Measurements from ENCODE around the gene MLLT3.
"Not testable (repeated sequence)": the region's sequence is repeated elsewhere in the genome, so short reads cannot be mapped to it uniquely, and the experiment has no call there.

MLLT3 gene

DNA sequence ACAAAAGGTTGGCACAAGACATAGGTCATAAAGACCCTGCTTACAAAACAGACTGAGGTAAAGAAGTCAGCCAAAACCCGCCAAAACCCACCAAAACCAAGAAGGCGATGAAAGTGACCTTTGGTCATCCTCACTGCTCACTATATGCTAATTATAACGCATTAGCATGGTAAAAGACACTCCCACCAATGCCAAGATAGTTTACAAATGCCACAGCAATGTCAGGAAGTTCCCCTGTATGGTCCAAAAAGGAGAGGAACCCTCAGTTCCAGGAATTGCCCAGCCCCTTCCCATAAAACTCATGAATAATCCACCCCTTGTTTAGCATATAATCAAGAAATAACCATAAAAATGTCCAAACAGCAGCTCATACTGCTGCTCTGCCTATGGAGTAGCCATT lies 27.7 kb downstream of the MLLT3 start:
- no peak for DNase-seq (ENCODE audit: low spot score)

- no peak for DNase-seq (ENCODE audit: low spot score)
Observed at GRCh38 chr9:20593537-20593936, 28.8 kb downstream of the MLLT3 start.

- DNase-seq (ENCODE audit: low spot score), result no peak
Observed at GRCh38 chr9:20593105-20593504, 29.2 kb downstream of the MLLT3 start.

DNA sequence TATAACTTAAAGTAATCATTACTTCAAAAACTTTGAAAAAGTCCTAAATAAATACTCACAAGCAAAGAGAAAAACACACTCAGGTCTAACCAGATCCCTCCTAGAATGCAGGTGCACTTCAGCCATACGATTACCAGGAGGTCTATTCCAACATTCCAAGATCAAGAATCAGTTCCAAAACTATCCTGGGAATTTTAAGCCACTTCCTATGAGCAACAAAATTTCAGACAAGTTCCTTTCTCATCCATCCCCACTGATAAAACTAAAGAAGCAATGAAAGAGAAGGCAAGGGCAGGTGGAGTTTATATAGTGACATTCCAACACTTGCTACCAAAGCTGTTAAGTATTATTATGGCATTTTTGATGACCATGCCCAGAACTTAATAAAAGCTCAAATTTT lies 29.6 kb downstream of the MLLT3 start:
- no peak for DNase-seq (ENCODE audit: low spot score)

- no peak for DNase-seq (ENCODE audit: low spot score)
Observed at GRCh38 chr9:20591223-20591622, 31.1 kb downstream of the MLLT3 start.

DNA sequence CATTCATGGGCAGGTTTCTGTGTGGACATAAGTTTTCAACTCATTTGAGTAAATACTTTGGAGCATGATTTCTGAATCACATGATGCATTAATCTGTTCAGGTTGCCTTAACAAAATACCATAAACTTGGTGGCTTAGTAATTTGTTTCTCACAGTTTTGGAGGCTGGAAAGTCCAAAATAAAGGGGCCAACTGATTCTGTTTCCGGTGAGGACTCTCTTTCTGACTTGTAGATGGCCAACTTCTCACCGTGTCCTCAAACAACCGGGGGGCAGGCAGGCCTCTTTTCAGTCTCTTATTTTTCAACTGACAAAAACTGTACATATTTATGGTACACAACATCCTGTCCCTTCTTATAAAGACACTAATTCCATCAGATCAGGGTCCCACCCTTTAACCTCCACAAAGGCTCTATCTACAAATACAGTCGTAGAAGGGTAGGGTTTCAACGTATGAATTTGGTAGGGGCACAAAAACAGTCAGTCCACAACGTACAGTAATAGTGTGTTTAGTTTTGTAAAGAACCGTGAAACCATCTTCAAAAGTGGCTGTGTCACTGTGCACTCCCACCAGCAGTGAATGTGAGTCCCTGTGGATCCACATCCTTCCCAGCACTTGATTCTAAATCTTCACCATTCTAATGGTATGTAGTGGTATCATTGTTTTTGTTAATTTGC lies 37.2 kb downstream of the MLLT3 start:
- DNase-seq (ENCODE audit: low spot score), result no peak

GRCh38 chr9:20583088-20583487 lies 39.2 kb downstream of the MLLT3 start:
- not testable (repeated sequence) for DNase-seq (ENCODE audit: low spot score)

GRCh38 chr9:20582150-20582549 lies 40.1 kb downstream of the MLLT3 start:
- DNase-seq (ENCODE audit: low spot score), result no peak

- DNase-seq (ENCODE audit: low spot score), result no peak
Observed at GRCh38 chr9:20580673-20581072, 41.6 kb downstream of the MLLT3 start.

DNA sequence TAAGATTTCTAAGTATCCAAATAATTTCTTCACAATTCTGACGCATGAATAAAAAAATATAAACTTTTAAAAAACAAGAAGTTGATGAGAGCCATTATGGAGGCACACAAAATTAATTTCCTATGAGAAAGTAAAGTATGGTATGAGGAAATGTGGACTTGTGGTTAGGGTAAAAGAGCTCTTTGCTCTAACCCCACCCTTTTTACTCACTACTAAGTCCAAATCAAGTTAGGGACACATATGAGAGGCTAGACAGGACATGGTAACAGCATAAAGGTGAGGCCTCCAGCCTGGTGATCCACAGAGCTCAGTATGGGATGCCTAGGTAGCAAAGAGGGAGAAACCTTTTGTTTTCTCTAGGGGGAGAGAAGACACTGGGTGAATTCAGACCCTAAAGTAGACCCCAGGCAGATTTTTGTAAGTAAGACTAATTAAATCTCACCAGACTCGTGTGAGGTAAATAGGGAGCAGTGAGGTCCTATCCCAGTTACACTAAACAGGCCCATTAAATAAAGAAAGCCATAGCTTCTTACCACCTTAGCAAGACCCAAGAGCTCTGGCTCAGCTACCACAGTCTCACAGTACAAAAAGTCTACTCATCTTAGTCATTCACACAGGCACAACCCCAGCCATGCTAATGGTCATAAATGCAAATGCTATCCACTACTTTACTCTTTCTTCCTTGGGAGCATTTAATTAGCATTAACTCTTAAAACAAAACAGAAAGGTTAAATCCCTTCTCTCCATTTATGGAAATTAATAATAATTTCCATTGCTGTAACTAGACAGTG lies 42.6 kb downstream of the MLLT3 start:
- DNase-seq (ENCODE audit: low spot score), result no peak

GRCh38 chr9:20573023-20573422 lies 49.3 kb downstream of the MLLT3 start:
- DNase-seq (ENCODE audit: low spot score), result no peak

- no peak for DNase-seq (ENCODE audit: low spot score)
Observed at GRCh38 chr9:20570756-20571155, 51.5 kb downstream of the MLLT3 start.

GRCh38 chr9:20570087-20570486 lies 52.2 kb downstream of the MLLT3 start:
- no peak for DNase-seq (ENCODE audit: low spot score)

GRCh38 chr9:20569525-20569924 lies 52.8 kb downstream of the MLLT3 start:
- no peak for DNase-seq (ENCODE audit: low spot score)

- DNase-seq (ENCODE audit: low spot score), result no peak
Observed at GRCh38 chr9:20568400-20568799, 53.9 kb downstream of the MLLT3 start.

DNA sequence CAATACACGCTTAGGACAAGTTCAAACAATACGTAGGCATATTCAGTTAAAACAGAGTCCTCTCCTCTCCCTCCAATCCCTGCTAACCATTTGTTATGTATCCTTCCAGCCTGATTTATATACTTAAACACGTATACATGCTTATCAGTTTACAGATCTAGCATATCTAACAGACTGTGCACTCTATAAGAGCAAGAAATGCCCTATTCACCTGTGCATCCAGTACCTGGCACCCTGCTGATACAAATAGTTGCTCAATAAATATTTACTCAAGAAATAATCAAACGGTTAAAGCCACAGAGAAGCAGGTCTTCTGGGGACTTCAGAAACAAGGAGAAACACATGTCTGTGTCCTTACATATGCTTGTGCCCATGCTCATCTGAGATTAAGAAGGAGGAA lies 55.9 kb downstream of the MLLT3 start:
- no peak for DNase-seq (ENCODE audit: low spot score)

DNA sequence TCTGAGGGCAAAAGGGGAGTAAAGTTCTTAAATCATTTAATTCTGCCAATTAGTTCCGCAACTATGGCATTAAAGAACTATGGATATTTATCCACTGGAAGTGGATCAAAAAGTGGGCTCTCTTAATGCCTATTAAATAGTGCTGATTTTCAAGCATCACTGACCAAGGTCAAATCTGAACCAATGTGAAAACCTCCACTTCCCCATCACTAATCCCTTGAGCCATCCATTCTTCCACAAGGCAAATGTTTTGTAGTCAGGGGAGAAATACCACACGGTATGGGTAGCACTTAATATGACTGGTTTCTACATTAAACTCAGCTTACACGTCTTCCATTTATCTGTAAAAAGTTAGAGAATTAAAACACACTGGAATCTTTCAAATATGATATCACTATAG lies 57.6 kb downstream of the MLLT3 start:
- DNase-seq (ENCODE audit: low spot score), result no peak

DNA sequence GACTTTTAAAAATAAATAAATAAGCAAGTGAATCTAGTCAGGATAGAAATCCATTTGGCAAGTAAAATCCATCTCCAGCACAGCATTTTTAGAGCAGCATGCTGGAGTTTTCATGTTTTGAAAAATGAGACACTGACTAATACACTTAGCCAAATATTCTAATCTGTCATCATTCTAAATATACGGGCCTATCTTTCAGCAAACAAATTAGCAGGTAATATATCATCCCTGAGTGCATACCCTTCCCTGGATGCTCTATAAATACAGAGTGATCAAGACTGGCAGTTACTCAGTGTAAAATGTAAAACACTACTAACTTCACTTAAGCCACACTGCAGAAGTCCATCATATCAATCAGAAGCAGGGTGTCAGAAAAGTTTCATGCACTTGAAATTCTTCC lies 58.4 kb downstream of the MLLT3 start:
- no peak for DNase-seq (ENCODE audit: low spot score)

GRCh38 chr9:20562051-20562450 lies 60.2 kb downstream of the MLLT3 start:
- DNase-seq (ENCODE audit: low spot score), result no peak

DNA sequence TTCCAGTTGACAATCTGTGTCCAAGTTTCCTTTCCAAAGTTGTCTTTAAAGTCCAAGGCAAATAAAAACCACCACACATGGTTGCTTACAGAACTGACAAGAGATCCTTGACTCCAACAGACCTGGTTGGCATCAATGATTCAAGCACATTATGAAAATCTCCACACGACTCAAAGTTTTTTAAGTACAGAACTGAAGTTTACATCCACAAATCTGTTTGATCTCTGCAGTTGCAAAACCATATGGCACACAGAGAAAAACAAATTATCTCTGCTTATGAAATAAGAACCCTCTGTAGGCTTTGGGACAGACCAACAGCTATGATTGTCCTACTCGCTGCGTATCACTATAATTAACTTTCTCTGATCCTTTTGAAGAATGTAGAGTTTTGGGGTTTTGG lies 60.8 kb downstream of the MLLT3 start:
- no peak for DNase-seq (ENCODE audit: low spot score)

DNA sequence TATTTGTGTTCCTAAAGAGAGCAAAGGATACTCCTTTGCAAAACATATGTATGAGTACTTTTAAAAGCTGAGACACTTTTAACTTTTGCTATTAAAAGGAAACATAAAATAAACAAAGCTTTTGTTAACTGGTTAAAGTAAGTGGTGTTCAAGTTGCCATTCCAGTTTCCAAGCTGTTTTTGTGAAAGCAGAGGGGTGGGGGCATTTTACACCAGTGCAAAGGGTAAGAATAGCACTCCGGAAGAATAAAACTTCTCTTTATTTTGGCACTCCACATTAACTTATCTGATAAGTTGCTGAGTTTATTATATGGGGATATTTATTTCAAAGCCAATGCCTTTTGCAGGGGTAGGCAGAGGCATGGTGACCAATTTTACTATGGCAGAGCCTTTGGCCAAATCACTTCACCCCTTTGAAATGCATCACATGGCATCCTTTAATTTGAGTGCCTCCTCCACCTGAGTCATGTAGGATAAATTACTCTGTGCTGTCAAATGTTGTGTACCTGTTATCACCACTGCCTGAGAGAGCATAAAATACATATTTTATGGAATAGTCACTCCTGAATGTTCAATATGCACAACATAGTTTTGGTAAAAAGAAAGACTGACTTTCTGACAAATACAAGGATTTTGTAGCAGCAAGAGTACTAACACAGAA lies 62.9 kb downstream of the MLLT3 start:
- no peak for DNase-seq (ENCODE audit: low spot score)

GRCh38 chr9:20558566-20559016 lies 63.7 kb downstream of the MLLT3 start:
- DNase-seq (ENCODE audit: low spot score), result no peak

DNA sequence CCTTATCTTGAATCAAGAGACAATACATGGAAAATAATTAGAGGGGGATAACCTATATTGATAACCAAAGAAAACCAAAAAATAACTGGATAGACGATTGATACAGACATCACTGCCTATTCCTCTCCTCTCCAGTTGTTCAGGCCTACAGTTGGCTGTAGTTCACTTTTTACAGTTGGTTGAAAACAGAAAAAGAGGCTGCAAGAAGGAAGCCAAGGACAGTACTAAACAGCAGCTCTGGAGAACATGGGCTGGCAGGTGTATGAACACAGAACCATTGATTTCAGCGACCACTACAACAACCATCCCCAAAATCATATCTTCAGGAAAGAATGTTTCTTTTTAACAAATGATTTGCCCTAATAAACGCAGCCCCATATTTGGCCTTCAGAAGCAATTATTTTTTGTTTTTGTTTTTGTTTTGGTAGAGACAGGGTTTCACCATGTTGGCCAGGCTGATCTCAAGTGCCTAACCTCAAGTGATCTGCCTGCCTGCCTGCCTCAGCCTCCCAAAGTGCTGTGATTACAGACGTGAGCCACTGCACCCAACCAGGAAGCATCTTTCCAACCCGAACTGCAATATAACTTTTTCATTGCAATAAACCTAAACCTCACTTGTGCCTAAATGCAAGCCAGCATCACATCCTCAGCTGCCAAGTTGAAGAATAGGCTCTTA lies 64.3 kb downstream of the MLLT3 start:
- DNase-seq (ENCODE audit: low spot score), result no peak

Data from HuH-7 (cell line).